IPS-20b (cell line): Measurements from ENCODE around the gene PELI3.
A peak's percentile ranks its signal among the peaks of the same experiment; 100 is the strongest.

Experiments
- H3K27ac ChIP-seq: one replicate; pipeline ENCODE4 v1.5.1; 2013; ENCODE audit warnings: low read length
- H3K27me3 ChIP-seq: 2 replicates; pipeline ENCODE4 v1.6.1; 2013; ENCODE audit warnings: mild to moderate bottlenecking, low read length, inconsistent platforms; ENCODE audit not compliant: insufficient read depth
- H3K36me3 ChIP-seq: 2 replicates; pipeline ENCODE4 v1.6.1; 2013; ENCODE audit warnings: low read depth, mild to moderate bottlenecking, inconsistent platforms, low read length, moderate library complexity; ENCODE audit not compliant: insufficient read depth
- H3K4me1 ChIP-seq: 2 replicates; pipeline ENCODE4 v1.6.1; 2013; ENCODE audit warnings: mild to moderate bottlenecking, control low read depth, inconsistent platforms, low read length, moderate library complexity; ENCODE audit not compliant: insufficient read depth
- H3K4me3 ChIP-seq: 2 replicates; pipeline ENCODE4 v1.5.1; 2013; ENCODE audit warnings: mild to moderate bottlenecking, low read length, inconsistent platforms
- H3K9ac ChIP-seq: 2 replicates; pipeline ENCODE4 v1.6.1; 2013; ENCODE audit warnings: low read depth, mild to moderate bottlenecking, inconsistent platforms, low read length, moderate library complexity
- H3K9me3 ChIP-seq: 2 replicates; pipeline ENCODE4 v1.6.1; 2013; ENCODE audit warnings: mild to moderate bottlenecking, low read depth, low read length, inconsistent platforms; ENCODE audit not compliant: insufficient read depth

PELI3 gene

DNA sequence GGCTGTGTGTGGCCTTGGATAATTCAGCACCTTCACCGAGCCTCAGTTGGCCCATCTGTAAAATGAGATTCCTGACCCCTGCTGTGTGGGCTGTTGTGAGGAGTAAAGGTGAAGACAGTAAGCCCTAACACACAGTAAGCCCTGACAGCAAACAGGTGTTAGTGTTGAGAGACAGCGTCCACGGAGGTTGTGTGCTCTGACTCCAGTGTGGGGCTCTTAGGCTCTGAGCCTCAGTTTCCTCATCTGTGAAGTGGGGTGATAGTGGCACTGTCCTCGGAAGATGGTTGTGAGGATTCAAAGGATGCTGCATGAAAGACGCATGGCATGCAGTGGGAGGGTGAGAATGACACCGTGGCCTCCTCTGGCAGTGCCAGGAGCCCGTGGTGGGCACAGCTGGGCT lies 27.8 kb downstream of the PELI3 start:
- Histone ChIP-seq H3K4me1 (peaks cover 3% of the 10 kb centered on the region; the same call in 1 of the 2 replicates), H3K9ac (no peak overlapping the region), H3K4me3 (no peak overlapping the region), H3K27me3 (no peaks in the 10 kb centered on the region), H3K36me3 (peaks cover 54% of the 10 kb centered on the region), H3K9me3 (no peaks in the 10 kb centered on the region), H3K27ac (no peak overlapping the region)

DNA sequence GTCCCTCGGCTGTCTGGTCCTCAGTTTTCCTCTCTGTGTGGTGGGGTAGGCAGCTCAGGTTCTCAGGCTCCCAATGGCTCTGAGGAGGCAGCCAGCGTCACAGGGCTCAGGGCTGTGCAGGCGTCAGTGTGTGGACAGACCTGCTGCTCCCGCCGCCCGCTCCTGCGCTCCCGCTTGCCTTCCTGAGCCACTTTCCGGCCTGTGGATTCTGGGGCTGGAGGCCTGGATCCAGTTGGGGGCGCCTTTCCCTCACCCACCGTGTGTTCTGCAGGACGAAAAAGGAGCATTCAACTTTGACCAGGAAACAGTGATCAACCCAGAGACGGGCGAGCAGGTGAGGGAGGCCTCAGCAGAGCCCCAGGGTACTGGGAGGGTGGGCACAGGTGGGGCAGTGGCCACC lies 28.2 kb downstream of the PELI3 start:
- Histone ChIP-seq H3K27ac (no peak overlapping the region), H3K27me3 (no peaks in the 10 kb centered on the region), H3K9ac (no peak overlapping the region), H3K36me3 (peaks cover 50% of the 10 kb centered on the region), H3K9me3 (no peaks in the 10 kb centered on the region), H3K4me3 (no peak overlapping the region), H3K4me1 (peaks cover 3% of the 10 kb centered on the region; the same call in 1 of the 2 replicates)

DNA sequence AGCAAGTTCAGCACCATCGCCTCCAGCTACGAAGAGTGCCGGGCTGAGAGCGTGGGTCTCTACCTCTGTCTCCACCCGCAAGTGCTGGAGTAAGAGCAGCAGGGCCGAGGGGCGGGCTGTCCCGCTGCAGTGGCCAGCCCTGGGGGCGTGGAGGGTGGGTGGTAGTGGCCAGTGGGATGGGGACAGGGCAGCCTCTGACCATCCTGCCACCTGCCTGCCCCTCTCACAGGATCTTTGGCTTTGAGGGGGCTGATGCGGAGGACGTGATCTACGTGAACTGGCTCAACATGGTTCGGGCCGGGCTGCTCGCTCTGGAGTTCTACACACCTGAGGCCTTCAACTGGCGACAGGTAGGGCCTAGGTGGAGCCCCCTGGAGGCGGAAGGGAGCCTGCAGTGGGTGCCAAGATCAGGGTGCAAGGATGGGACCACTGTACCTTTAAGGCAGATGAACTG lies 28.7 kb downstream of the PELI3 start:
- no peak overlapping the region for H3K4me3 ChIP-seq
- H3K27me3 ChIP-seq = no peaks in the 10 kb centered on the region
- no peak overlapping the region for H3K9ac ChIP-seq
- peaks cover 55% of the 10 kb centered on the region for H3K36me3 ChIP-seq
- H3K4me1 ChIP-seq = peaks cover 3% of the 10 kb centered on the region; the same call in 1 of the 2 replicates
- H3K9me3 ChIP-seq = no peaks in the 10 kb centered on the region
- H3K27ac ChIP-seq = no peak overlapping the region

DNA sequence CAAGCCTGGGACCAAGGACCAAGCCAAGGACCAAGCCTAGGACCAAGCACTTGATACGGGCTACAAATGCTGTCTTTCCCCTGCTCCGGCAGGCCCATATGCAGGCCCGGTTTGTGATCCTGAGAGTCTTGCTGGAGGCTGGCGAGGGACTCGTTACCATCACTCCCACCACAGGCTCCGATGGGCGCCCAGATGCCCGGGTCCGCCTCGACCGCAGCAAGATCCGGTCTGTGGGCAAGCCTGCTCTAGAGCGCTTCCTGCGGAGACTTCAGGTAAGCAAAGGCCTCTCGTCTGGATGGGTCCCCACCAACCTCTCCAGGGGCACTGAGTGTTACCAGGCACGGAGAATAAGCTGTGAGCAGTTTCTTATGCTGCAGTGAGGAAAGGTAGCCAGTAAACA lies 30.5 kb downstream of the PELI3 start:
- no peaks in the 10 kb centered on the region for H3K4me1 ChIP-seq
- H3K36me3 ChIP-seq = peaks cover 47% of the 10 kb centered on the region
- H3K9ac ChIP-seq = no peak overlapping the region
- H3K27ac ChIP-seq = no peak overlapping the region
- H3K4me3 ChIP-seq = no peak overlapping the region
- H3K27me3 ChIP-seq = no peaks in the 10 kb centered on the region
- no peaks in the 10 kb centered on the region for H3K9me3 ChIP-seq

DNA sequence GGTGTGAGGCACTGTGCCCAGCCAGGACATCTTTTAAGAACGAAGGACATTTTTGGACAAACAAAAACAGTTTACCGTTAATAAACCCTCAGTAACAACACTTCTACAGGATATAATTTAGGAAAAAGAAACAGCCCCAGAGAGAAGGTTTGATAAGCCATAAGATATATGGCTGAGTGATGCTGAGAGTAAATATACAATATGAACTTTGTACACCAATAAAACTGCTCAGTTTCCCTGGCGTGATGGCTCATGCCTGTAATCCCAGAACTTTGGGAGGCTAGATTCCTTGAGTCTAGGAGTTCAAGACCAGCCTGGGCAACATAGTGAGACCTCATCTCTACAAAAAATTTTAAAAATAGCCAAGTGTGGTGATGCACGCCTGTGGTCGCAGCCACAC lies 31.8 kb downstream of the PELI3 start:
- Histone ChIP-seq H3K4me1 (no peaks in the 10 kb centered on the region), H3K9me3 (no peaks in the 10 kb centered on the region), H3K4me3 (no peak overlapping the region), H3K27ac (no peak overlapping the region), H3K9ac (no peak overlapping the region), H3K36me3 (peaks cover 36% of the 10 kb centered on the region), H3K27me3 (no peaks in the 10 kb centered on the region)

DNA sequence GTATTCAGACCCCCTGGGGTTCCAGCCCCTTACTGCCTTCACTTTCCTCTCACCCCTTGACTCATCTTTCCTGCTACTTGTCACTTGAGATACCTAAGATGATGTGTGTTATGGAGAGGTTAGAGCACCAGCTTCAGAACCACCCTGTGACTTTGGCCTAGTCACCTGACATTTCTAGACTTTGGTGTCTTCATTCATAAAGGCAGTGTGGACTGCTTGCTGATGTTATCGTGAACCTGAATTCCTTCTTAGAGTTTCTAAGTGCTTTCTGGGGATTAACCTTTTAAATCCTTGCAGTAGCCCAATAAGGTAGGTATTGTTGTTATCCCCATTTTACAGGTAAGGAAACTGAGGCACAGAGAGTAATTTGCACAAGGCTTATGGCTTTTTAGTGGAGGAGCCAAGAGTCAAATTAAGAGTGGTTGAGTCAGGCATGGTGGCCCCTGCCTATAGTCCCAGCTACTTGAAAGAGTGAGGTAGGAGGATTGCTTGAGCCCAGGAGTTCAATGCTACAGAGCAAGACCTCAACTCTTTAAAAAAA lies 38.6 kb downstream of the PELI3 start:
- peaks cover 23% of the 10 kb centered on the region; the same call in 1 of the 2 replicates for H3K36me3 ChIP-seq
- H3K27ac ChIP-seq = no peak overlapping the region
- no peaks in the 10 kb centered on the region for H3K9me3 ChIP-seq

DNA sequence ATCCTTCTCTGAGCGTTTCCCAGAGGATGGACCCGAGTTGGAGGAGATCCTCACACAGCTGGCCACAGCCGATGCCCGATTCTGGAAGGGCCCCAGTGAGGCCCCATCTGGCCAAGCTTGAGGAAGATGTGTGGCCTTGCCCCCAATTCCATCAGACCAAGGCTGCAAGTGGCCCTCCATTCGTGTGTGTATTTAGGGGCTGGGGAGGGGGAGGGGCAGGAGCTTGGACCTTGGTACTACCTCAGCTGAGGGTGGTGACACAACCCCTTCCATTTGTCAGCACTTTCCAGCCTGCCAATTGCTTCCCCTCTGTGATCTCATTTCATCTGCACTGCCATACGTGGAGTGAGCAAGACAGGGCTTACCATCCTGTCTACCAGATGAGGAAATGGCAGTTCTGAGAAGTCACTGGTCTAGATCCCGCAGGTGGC lies 42.4 kb downstream of the PELI3 start:
- peaks cover 4% of the 10 kb centered on the region; the same call in 1 of the 2 replicates for H3K4me1 ChIP-seq
- H3K9me3 ChIP-seq = no peaks in the 10 kb centered on the region
- H3K9ac ChIP-seq = no peak overlapping the region
- H3K36me3 ChIP-seq = peaks cover 18% of the 10 kb centered on the region; the same call in 1 of the 2 replicates
- no peak overlapping the region for H3K4me3 ChIP-seq
- H3K27ac ChIP-seq = no peak overlapping the region
- no peaks in the 10 kb centered on the region for H3K27me3 ChIP-seq

More for the DNA sequence above, 38.6 kb downstream of the PELI3 start:
- H3K4me1 ChIP-seq = no peaks in the 10 kb centered on the region
- no peaks in the 10 kb centered on the region for H3K27me3 ChIP-seq
- H3K9ac ChIP-seq = no peak overlapping the region
- H3K4me3 ChIP-seq = no peak overlapping the region

DNA sequence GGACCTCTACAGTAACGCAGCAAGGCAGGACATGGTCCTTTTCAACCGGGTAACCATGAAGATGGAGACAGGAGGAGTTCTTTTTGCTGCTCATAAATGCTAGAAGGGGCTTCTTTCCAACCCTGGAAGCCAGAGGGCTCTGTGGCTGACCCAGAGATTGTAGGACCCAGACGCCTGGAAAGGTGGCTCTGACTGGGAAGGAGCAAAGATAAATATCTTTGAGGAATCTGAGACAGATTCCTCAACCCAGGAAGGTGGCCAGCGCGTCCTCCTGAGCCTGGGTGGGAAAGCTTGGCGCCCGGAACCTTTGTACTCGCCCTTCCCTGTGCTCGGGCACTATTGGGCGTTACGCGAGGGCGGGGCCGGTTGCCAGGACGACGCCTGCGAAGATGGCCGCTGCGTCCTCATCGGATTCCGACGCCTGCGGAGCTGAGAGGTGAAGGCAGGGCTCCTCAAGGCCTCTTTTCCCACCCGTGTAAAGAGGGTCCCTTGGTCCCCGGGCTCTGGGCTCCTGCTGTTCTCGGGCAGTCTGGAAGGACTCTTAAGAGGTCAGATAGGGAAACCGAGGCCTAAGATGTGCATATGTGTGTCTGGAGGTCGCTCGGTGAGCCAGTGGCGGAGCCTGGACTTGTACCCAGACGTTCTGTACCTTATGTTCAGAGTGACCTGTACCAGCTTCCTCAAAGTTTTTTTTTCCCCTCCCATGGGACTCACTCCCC lies 43.7 kb downstream of the PELI3 start, which contains the start of gene BBS1:
Gene BBS1 (plus strand): TSS at position 365 of the 719 bp plus-strand sequence. CDS start 25 bp downstream, at position 390.
- H3K36me3 ChIP-seq = peaks cover 11% of the 10 kb centered on the region; the same call in 1 of the 2 replicates
- peak within 1 kb of the TSS; percentile 6 for H3K27ac ChIP-seq
- peak within 1 kb of the TSS; percentile 75 for H3K9ac ChIP-seq

DNA sequence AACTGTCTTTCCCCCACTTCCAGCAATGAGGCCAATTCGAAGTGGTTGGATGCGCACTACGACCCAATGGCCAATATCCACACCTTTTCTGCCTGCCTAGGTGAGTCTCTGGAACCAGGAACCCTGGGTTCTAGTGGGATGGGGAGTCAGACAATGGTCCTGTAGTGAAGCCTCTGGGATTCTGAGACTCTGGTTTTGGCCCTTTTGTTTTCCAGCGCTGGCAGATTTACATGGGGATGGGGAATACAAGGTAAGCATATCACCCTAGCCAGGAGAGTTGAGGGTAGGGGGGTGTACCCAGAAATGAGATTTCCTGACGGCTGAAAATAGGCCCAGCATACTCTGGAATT lies 44.3 kb downstream of the PELI3 start:
- no peaks in the 10 kb centered on the region for H3K27me3 ChIP-seq
- no peak overlapping the region for H3K27ac ChIP-seq
- peaks cover 4% of the 10 kb centered on the region; the same call in 1 of the 2 replicates for H3K4me1 ChIP-seq
- peak overlapping the region; percentile 80 for H3K4me3 ChIP-seq
- H3K9me3 ChIP-seq = no peaks in the 10 kb centered on the region
- H3K36me3 ChIP-seq = peaks cover 16% of the 10 kb centered on the region; the same call in 1 of the 2 replicates
- H3K9ac ChIP-seq = peak overlapping the region; percentile 75; the same call in 1 of the 2 replicates

More for the DNA sequence above, 43.7 kb downstream of the PELI3 start, which contains the start of gene BBS1:
- peak within 1 kb of the TSS; percentile 80 for H3K4me3 ChIP-seq
- no peaks in the 10 kb centered on the region for H3K9me3 ChIP-seq
- H3K27me3 ChIP-seq = no peaks in the 10 kb centered on the region
- H3K4me1 ChIP-seq = peaks cover 4% of the 10 kb centered on the region; the same call in 1 of the 2 replicates

DNA sequence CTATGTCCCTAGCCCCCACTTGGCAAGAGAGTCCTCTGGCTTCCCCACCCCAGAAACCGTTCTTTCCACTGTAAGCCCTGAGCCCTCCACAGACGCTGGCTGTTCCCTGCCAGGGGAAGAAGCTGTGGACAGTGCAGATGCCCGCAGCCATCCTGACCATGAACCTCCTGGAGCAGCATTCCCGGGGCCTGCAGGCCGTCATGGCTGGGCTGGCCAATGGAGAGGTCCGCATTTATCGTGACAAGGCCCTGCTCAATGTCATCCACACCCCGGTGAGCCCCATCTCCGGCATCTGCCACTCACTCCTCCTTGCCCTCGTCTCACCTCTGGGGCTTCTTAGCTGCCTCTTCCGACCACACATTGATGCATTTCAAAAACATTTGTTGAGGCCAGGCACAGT lies 56.9 kb downstream of the PELI3 start:
- Histone ChIP-seq H3K9me3 (no peaks in the 10 kb centered on the region), H3K9ac (no peak overlapping the region), H3K36me3 (peaks cover 27% of the 10 kb centered on the region), H3K4me1 (no peaks in the 10 kb centered on the region), H3K27me3 (no peaks in the 10 kb centered on the region), H3K27ac (no peak overlapping the region), H3K4me3 (no peak overlapping the region)

DNA sequence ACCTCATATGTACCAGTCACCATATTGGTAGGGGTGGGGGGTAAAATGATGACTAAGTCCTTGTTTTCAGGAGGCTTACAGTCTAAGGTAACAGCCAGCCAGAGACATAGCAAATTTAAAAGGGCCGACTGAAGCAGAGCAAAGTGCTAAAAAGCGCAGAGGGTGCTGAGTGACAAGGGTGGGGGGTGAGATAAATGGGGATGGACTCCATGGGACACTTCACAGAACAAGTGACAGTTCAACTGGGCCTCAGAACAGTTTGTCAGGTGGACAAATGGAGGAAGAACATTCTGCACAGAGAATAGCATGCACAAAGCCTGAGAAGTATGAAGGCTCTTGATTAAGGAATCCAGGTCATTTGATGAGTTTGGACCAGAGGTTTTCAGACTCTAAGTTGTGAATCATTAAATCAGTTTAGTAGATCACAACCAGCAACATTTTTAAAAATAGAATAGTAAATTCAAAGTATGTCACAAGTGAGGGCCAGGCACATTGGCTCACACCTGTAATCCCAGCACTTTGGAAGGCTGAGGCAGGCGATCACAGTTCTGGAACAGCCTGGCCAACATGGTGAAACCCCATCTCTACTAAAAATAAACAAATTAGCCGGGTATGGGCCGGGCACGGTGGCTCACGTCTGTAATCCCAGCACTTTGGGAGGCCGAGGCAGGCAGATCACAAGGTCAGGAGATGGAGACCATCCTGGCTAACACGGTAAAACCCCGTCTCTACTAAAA lies 57.8 kb downstream of the PELI3 start:
- Histone ChIP-seq H3K9me3 (no peaks in the 10 kb centered on the region), H3K4me1 (no peaks in the 10 kb centered on the region), H3K36me3 (peaks cover 27% of the 10 kb centered on the region), H3K4me3 (no peak overlapping the region), H3K9ac (no peak overlapping the region), H3K27me3 (no peaks in the 10 kb centered on the region), H3K27ac (no peak overlapping the region)
